H1 (cell line): Measurements from ENCODE around the gene ESD. TPM values are rescaled to one million over a fixed set of nuclear protein-coding genes. Genes with fewer than 3 reads are reported as not detected.

ENCODE experiments used
- CTCF ChIA-PET: fragments of 300-600 bp; sonication (Branson Sonifier 250); formaldehyde crosslinking; loops from one replicate; lab custom pipeline; 2021; ENCODE audit not compliant: partially characterized antibody; lab: Charles Lee
- POLR2A ChIA-PET: fragments of 300-600 bp; sonication (Branson Sonifier 250); formaldehyde crosslinking; loops from one replicate; lab custom pipeline; 2021; ENCODE audit warnings: inconsistent platforms; ENCODE audit not compliant: partially characterized antibody; lab: Charles Lee
- DNase-seq, 2 experiments: peaks; one replicate each; pipeline versions ENCODE4 v3.0.0 to v3.0.0-alpha.2; 2010 to 2022; ENCODE audit warnings: low spot score in 2 of 2, low read depth in 1 of 2, mixed read lengths in 1 of 2
- FAIRE-seq: peaks from 2 replicates; lab custom pipeline; 2011; peaks lifted over from hg19 to GRCh38; lab: Jason Lieb, UNC
- H2AFZ ChIP-seq: 2 replicates; pipeline ENCODE4 v1.8.1; 2012; ENCODE audit warnings: low read length, inconsistent platforms
- H2AK5ac ChIP-seq: 2 replicates; pipeline ENCODE4 v1.6.1; 2013; ENCODE audit warnings: low read depth, low read length
- H2BK120ac ChIP-seq: replicated peaks from 2 replicates; pipeline ENCODE3; 2013; ENCODE audit warnings: low read depth, low read length, inconsistent platforms
- H2BK12ac ChIP-seq: 2 replicates; pipeline ENCODE4 v1.6.1; 2013; ENCODE audit warnings: low read depth, low read length
- H2BK15ac ChIP-seq: 2 replicates; pipeline ENCODE4 v1.6.1; 2013; ENCODE audit warnings: low read length
- H2BK20ac ChIP-seq: 2 replicates; pipeline ENCODE4 v1.6.1; 2013; ENCODE audit warnings: low read length
- H2BK5ac ChIP-seq: 2 replicates; pipeline ENCODE4 v1.6.1; 2013; ENCODE audit warnings: low read depth, low read length
- H3K14ac ChIP-seq: 2 replicates; pipeline ENCODE4 v1.6.1; 2013; ENCODE audit warnings: inconsistent platforms; ENCODE audit not compliant: insufficient read length
- H3K18ac ChIP-seq: 2 replicates; pipeline ENCODE4 v1.6.1; 2013; ENCODE audit warnings: low read length; ENCODE audit errors: extremely low read depth
- H3K23ac ChIP-seq: 2 replicates; pipeline ENCODE4 v1.6.1; 2013; ENCODE audit warnings: inconsistent platforms; ENCODE audit not compliant: insufficient read length
- H3K23me2 ChIP-seq: 2 replicates; pipeline ENCODE4 v1.6.1; 2013; ENCODE audit warnings: low read depth, low read length
- H3K27ac ChIP-seq: 2 replicates; pipeline ENCODE4 v1.6.1; 2011; ENCODE audit warnings: low read depth, low read length, inconsistent platforms
- H3K27me3 ChIP-seq, 4 experiments: replicated peaks in 1 of 4; 1 replicate in 1 of 4; 2 replicates in 3 of 4; pipeline versions ENCODE4 v1.6.1 to v1.8.1; 2011 to 2013; ENCODE audit warnings: low read length in 3 of 4, mild to moderate bottlenecking in 3 of 4, inconsistent platforms in 2 of 4, mixed read lengths in 2 of 4, moderate library complexity in 1 of 4; ENCODE audit not compliant: control insufficient read depth in 3 of 4, insufficient read depth in 3 of 4; ENCODE audit errors: extremely low read depth in 1 of 4
- H3K36me3 ChIP-seq, 4 experiments: 2 replicates each; pipeline versions ENCODE4 v1.6.1 to v1.8.1; 2011 to 2013; ENCODE audit warnings: mild to moderate bottlenecking in 4 of 4, low read length in 3 of 4, moderate library complexity in 2 of 4, control low read depth in 1 of 4, inconsistent platforms in 1 of 4; ENCODE audit not compliant: insufficient read depth in 4 of 4, control insufficient read depth in 2 of 4
- H3K4ac ChIP-seq: replicated peaks from 2 replicates; pipeline ENCODE3; 2013; ENCODE audit warnings: low read length, low read depth, mixed read lengths, inconsistent platforms; ENCODE audit not compliant: insufficient read length
- H3K4me1 ChIP-seq, 4 experiments: replicated peaks in 1 of 4; 1 replicate in 1 of 4; 2 replicates in 3 of 4; pipeline versions ENCODE4 v1.6.1 to v1.8.1; 2011 to 2013; ENCODE audit warnings: low read length in 3 of 4, inconsistent platforms in 2 of 4, mixed read lengths in 1 of 4; ENCODE audit not compliant: insufficient read depth in 4 of 4, control insufficient read depth in 3 of 4
- H3K4me2 ChIP-seq, 2 experiments: 2 replicates each; pipeline versions ENCODE4 v1.6.1 to v1.8.1; 2011 to 2013; ENCODE audit warnings: low read depth in 2 of 2, low read length in 2 of 2, control low read depth in 1 of 2, inconsistent platforms in 1 of 2, mild to moderate bottlenecking in 1 of 2; ENCODE audit not compliant: insufficient read depth in 1 of 2
- H3K4me3 ChIP-seq, 4 experiments: fragments of 200-600, 300-600 bp in 1 of 4; sonication (generic), shearing (Covaris generic), sonication (Bioruptor Twin) in 1 of 4; 2 replicates each; pipeline versions ENCODE4 v1.5.1 to v1.8.1; 2011 to 2016; ENCODE audit warnings: low read length in 4 of 4, low read depth in 3 of 4, control low read depth in 2 of 4, inconsistent platforms in 2 of 4, mild to moderate bottlenecking in 2 of 4, mixed read lengths in 1 of 4, moderate library complexity in 1 of 4; ENCODE audit not compliant: insufficient read depth in 2 of 4; ENCODE audit errors: extremely low read depth in 1 of 4
- H3K56ac ChIP-seq: replicated peaks from 2 replicates; pipeline ENCODE3; 2013; ENCODE audit warnings: low read depth, mild to moderate bottlenecking, mixed read lengths, low read length, inconsistent platforms; ENCODE audit not compliant: insufficient read length
- H3K79me1 ChIP-seq: 2 replicates; pipeline ENCODE4 v1.6.1; 2013; ENCODE audit warnings: low read depth, low read length, control low read depth
- H3K79me2 ChIP-seq, 2 experiments: 2 replicates each; pipeline versions ENCODE4 v1.6.1 to v1.8.1; 2012 to 2013; ENCODE audit warnings: low read length in 2 of 2, mild to moderate bottlenecking in 2 of 2, inconsistent platforms in 1 of 2; ENCODE audit not compliant: insufficient read depth in 2 of 2, control insufficient read depth in 1 of 2
- H3K9ac ChIP-seq, 4 experiments: replicated peaks in 1 of 4; 1 replicate in 1 of 4; 2 replicates in 3 of 4; pipeline versions ENCODE4 v1.6.1 to v1.8.1; 2011 to 2013; ENCODE audit warnings: low read depth in 3 of 4, low read length in 3 of 4, control low read depth in 2 of 4, mild to moderate bottlenecking in 2 of 4, moderate library complexity in 2 of 4, inconsistent platforms in 1 of 4; ENCODE audit errors: extremely low read depth in 1 of 4
- H3K9me3 ChIP-seq, 2 experiments: 2 replicates each; pipeline versions ENCODE4 v1.6.1 to v1.8.1; 2012 to 2013; ENCODE audit warnings: mild to moderate bottlenecking in 2 of 2, moderate library complexity in 2 of 2, control low read depth in 1 of 2, inconsistent platforms in 1 of 2, low read depth in 1 of 2, low read length in 1 of 2, mixed read lengths in 1 of 2; ENCODE audit not compliant: insufficient read depth in 2 of 2
- H4K20me1 ChIP-seq, 2 experiments: replicated peaks in 1 of 2; 2 replicates each; pipeline versions ENCODE3 to v1.8.1; 2011 to 2013; ENCODE audit warnings: inconsistent platforms in 2 of 2, low read length in 2 of 2, mild to moderate bottlenecking in 1 of 2; ENCODE audit not compliant: insufficient read depth in 2 of 2, control insufficient read depth in 1 of 2
- H4K5ac ChIP-seq: 2 replicates; pipeline ENCODE4 v1.6.1; 2013; ENCODE audit warnings: low read length, low read depth, mixed read lengths, inconsistent platforms; ENCODE audit not compliant: insufficient read length
- H4K8ac ChIP-seq: 2 replicates; pipeline ENCODE4 v1.8.0; 2013; ENCODE audit warnings: mild to moderate bottlenecking, moderate library complexity, low read length, inconsistent platforms; ENCODE audit not compliant: insufficient read depth; ENCODE audit errors: extremely low read depth
- H4K91ac ChIP-seq: replicated peaks from 2 replicates; pipeline ENCODE3; 2013; ENCODE audit warnings: low read length, mixed read lengths, inconsistent platforms; ENCODE audit not compliant: insufficient read length
- ASH2L ChIP-seq: fragments of 200-600, 300-600 bp; sonication (generic); IDR thresholded peaks from one replicate; pipeline ENCODE4 v1.7.1; 2017; ENCODE audit warnings: low read length
- CEBPB ChIP-seq: IDR thresholded peaks from 2 replicates; pipeline ENCODE4 v1.6.1; 2012; ENCODE audit warnings: low read depth, low read length
- CTBP2 ChIP-seq: IDR thresholded peaks from 2 replicates; pipeline ENCODE4 v1.7.0; 2011; ENCODE audit warnings: borderline replicate concordance, mild to moderate bottlenecking, moderate library complexity, mixed read lengths, low read length; ENCODE audit not compliant: insufficient read depth, insufficient read length
- EZH2 ChIP-seq: fragments of 200-600 bp; sonication (generic); IDR thresholded peaks from 2 replicates; pipeline ENCODE4 v1.7.1; 2012; ENCODE audit warnings: low read depth, mild to moderate bottlenecking, moderate library complexity, low read length, inconsistent platforms; ENCODE audit not compliant: severe bottlenecking
- JUND ChIP-seq: IDR thresholded peaks from 2 replicates; pipeline ENCODE4 v1.6.1; 2011; ENCODE audit warnings: mild to moderate bottlenecking, improper control_type of control experiment, low read length
- MAFK ChIP-seq: IDR thresholded peaks from 2 replicates; pipeline ENCODE4 v1.6.1; 2012; ENCODE audit warnings: low read depth, mild to moderate bottlenecking, improper control_type of control experiment, low read length
- NRF1 ChIP-seq: IDR thresholded peaks from 2 replicates; pipeline ENCODE4 v1.6.1; 2011; ENCODE audit warnings: mild to moderate bottlenecking, low read depth, low read length, improper control_type of control experiment
- RFX5 ChIP-seq: IDR thresholded peaks from 2 replicates; pipeline ENCODE4 v1.6.1; 2011; ENCODE audit warnings: low read depth, low read length, improper control_type of control experiment, borderline replicate concordance
- SIN3A ChIP-seq, 2 experiments: IDR thresholded peaks in 1 of 2; conservative IDR thresholded peaks in 1 of 2; 2 replicates each; pipeline ENCODE4 v1.6.1; 2011 to 2012; ENCODE audit warnings: low read length in 2 of 2, improper control_type of control experiment in 1 of 2, low read depth in 1 of 2, mild to moderate bottlenecking in 1 of 2
- SIRT6 ChIP-seq: IDR thresholded peaks from one replicate; pipeline ENCODE4 v1.7.1; 2012; ENCODE audit warnings: low read length, inconsistent platforms
- SP2 ChIP-seq: IDR thresholded peaks from 2 replicates; pipeline ENCODE4 v1.6.1; 2012; ENCODE audit warnings: mild to moderate bottlenecking, low read length, inconsistent platforms
- SUZ12 ChIP-seq: fragments of 200-600 bp; sonication (generic); IDR thresholded peaks from 2 replicates; pipeline ENCODE4 v1.6.1; 2012; ENCODE audit warnings: mild to moderate bottlenecking, inconsistent platforms, low read length, moderate library complexity, mixed read lengths
- TAF1 ChIP-seq: IDR thresholded peaks from 2 replicates; pipeline ENCODE4 v1.6.1; 2011; ENCODE audit warnings: mild to moderate bottlenecking, low read depth, low read length
- TEAD4 ChIP-seq: IDR thresholded peaks from 2 replicates; pipeline ENCODE4 v1.6.1; 2012; ENCODE audit warnings: low read depth, low read length, inconsistent platforms, mixed read lengths
- ZNF274 ChIP-seq: IDR thresholded peaks from 2 replicates; pipeline ENCODE4 v1.7.0; 2012; ENCODE audit warnings: low read length, borderline replicate concordance; ENCODE audit errors: extremely low read depth
- whole genome bisulfite sequencing, 2 experiments: shearing (Covaris generic) in 1 of 2; methylation state at CpG; one replicate each; pipeline versions ENCODE4 v1.1.6 to v1.1.7; 2013 to 2015; ENCODE audit warnings: low lambda C conversion rate in 2 of 2, mixed read lengths in 2 of 2, inconsistent platforms in 1 of 2, low coverage in 1 of 2, missing lambda C conversion rate in 1 of 2; ENCODE audit not compliant: insufficient replicate concordance in 2 of 2, insufficient coverage in 1 of 2, insufficient read length in 1 of 2; ENCODE audit errors: extremely low coverage in 1 of 2, missing lambda C conversion rate in 1 of 2; 5-methylcytosine and 5-hydroxymethylcytosine counted together
- polyA plus RNA-seq, 7 experiments: library from polyadenylated mRNA; depleted of rRNA in 3 of 7; stranded (reverse) in 5 of 7; unstranded in 2 of 7; fragments of >200 nt in 5 of 7; fragments of 200-250 nt in 2 of 7; gene quantifications; 1 replicate in 5 of 7; 2 replicates in 1 of 7; 4 replicates in 1 of 7; pipeline versions ENCODE4 v1.2.1 to v1.2.3, GENCODE V29; 2011 to 2013; ENCODE audit warnings: missing spikeins in 2 of 7, mixed read lengths in 2 of 7
- total RNA-seq: library from RNA; stranded (reverse); fragmentation: NEBNext Ultra II Directional; extraction: Animal tissue kit (Norgen Biotek cat#: 25700); gene quantifications from 2 replicates; pipeline ENCODE4 v1.2.1, GENCODE V29; 2021
- TF ChIP-seq, protein P1 (sequence below): IDR thresholded peaks from 2 replicates; pipeline ENCODE4 v1.6.1; 2012; ENCODE audit warnings: inconsistent platforms

The ESD gene
- total and polyA plus RNA-seq, 2 of the 8 experiments (the other 6 are each of a cell fraction or from before 2014, with no cell fraction given) = 40.3 to 55.8 TPM

DNA sequence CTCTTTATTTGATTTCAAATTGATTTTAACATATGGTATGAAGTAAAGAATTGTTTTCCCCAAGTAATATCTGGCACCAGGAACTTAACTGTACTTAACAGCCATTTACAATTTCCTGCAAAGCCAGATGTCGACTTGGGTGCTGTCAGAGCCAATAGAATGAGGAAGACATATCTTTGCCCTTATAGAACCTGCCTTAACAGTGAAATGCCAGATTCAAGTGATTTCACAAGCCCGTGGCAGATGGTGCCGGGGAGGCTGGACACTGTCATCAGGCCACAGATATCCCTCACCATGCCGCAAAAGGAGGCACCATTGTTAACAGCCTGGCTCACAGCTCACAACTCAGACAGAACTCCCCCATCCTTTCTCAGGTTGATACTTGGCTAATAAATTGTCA, 48.7 kb downstream of the ESD start:
- Histone ChIP-seq H4K5ac (no peak overlapping the region), H3K9ac (no peak overlapping the region), H3K27me3 (no peaks in the 10 kb centered on the region), H2BK120ac (no peak overlapping the region), H3K4me2 (no peak overlapping the region), H2AK5ac (no peak overlapping the region), H3K4ac (no peak overlapping the region), H2AFZ (no peak overlapping the region), H3K4me1 (no peaks in the 10 kb centered on the region), H4K91ac (no peak overlapping the region), H3K4me3 (no peak overlapping the region), H3K79me1 (no peaks in the 10 kb centered on the region), H2BK15ac (no peak overlapping the region), H3K56ac (no peak overlapping the region), H2BK20ac (no peak overlapping the region), H2BK5ac (no peak overlapping the region), H3K18ac (no peak overlapping the region), H3K79me2 (no peaks in the 10 kb centered on the region), H3K9me3 (no peaks in the 10 kb centered on the region), H3K36me3 (no peaks in the 10 kb centered on the region), H3K23me2 (no peaks in the 10 kb centered on the region), H2BK12ac (no peak overlapping the region), H3K14ac (no peak overlapping the region), H3K23ac (no peak overlapping the region), H4K8ac (no peak overlapping the region), H4K20me1 (no peaks in the 10 kb centered on the region), H3K27ac (no peak overlapping the region)
- DNase-seq = no peak
- no peak for FAIRE-seq
- ChIA-PET CTCF (interaction anchor here (0.8 kb wide), 1 partner anchor 16 kb away, joined by 4 read pairs; no protein-coding TSS in a partner anchor), POLR2A (no interaction called here)
- 96% methylated on average over 4 of the region's 4 CpGs; no CpG with 5 or more reads in 1 of the 2 experiments for WGBS, 2 experiments
- TF ChIP-seq SUZ12 = no peak
- TF ChIP-seq TEAD4 = no peak
- no peak for TF ChIP-seq RFX5
- TF ChIP-seq, protein P1, sequence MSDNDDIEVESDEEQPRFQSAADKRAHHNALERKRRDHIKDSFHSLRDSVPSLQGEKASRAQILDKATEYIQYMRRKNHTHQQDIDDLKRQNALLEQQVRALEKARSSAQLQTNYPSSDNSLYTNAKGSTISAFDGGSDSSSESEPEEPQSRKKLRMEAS = no peak
- no peak for TF ChIP-seq EZH2
- TF ChIP-seq SIN3A (conservative IDR thresholded peaks at IDR 0.05 in 1 of 2, IDR thresholded peaks at IDR 0.05 in 1 of 2; ENCODE audit: low read depth in 1 of 2, low read length in 2 of 2) = no peak
- no peak for TF ChIP-seq MAFK
- no peak for TF ChIP-seq ASH2L
- TF ChIP-seq SP2 = no peak
- TF ChIP-seq ZNF274 = no peak
- TF ChIP-seq SIRT6 = no peak
- TF ChIP-seq TAF1 = no peak
- TF ChIP-seq CEBPB = no peak
- TF ChIP-seq NRF1 = no peak
- TF ChIP-seq CTBP2 = no peak
- no peak for TF ChIP-seq JUND
